Activated B cell treated with CpG ODN at 0.5 μM for 24 hours (primary cell): Measurements from ENCODE around the gene KLRK1. TPM values are rescaled to one million over a fixed set of nuclear protein-coding genes. Genes with fewer than 3 reads are reported as not detected.

Experiments
- ATAC-seq: fragments of 200-7000 bp; cut with Tn5 transposase; one replicate; pipeline ENCODE4 v1.10.0; 2021; ENCODE audit warnings: low read depth, mild to moderate bottlenecking, moderate library complexity
- CTCF ChIA-PET: fragments of 350-600 bp; sonication (Branson Sonifier 250); formaldehyde crosslinking; loops from one replicate; lab custom pipeline; 2021; ENCODE audit warnings: antibody characterized with exemption; lab: Charles Lee
- POLR2A ChIA-PET: fragments of 350-600 bp; sonication (Branson Sonifier 250); formaldehyde crosslinking; loops from one replicate; lab custom pipeline; 2021; ENCODE audit warnings: antibody characterized with exemption; lab: Charles Lee
- DNase-seq: peaks from one replicate; pipeline ENCODE4 v3.0.0; 2022
- H3K27ac Mint-ChIP-seq: one replicate; pipeline ENCODE4 v1.8.0; 2020; ENCODE audit warnings: mixed read lengths
- H3K27me3 Mint-ChIP-seq: one replicate; pipeline ENCODE4 v1.8.0; 2021; ENCODE audit warnings: mixed read lengths
- H3K36me3 Mint-ChIP-seq: one replicate; pipeline ENCODE4 v1.8.0; 2021; ENCODE audit warnings: low read depth, mixed read lengths
- H3K4me1 Mint-ChIP-seq: one replicate; pipeline ENCODE4 v1.8.0; 2021; ENCODE audit warnings: mixed read lengths
- H3K4me3 Mint-ChIP-seq: one replicate; pipeline ENCODE4 v1.8.0; 2020; ENCODE audit warnings: mild to moderate bottlenecking, mixed read lengths
- H3K9me3 Mint-ChIP-seq: one replicate; pipeline ENCODE4 v1.8.0; 2020; ENCODE audit warnings: mixed read lengths
- CTCF ChIP-seq: fragments of 200-600 bp; IDR thresholded peaks from one replicate; pipeline ENCODE4 v1.8.0; 2022; ENCODE audit warnings: antibody characterized with exemption, mild to moderate bottlenecking
- intact Hi-C: fragments of 100-400 bp; cut with micrococcal nuclease; formaldehyde crosslinking; loops from one replicate; pipeline ENCODE4 v1.15.1; 2024
- total RNA-seq: library from RNA; stranded (reverse); gene quantifications from 2 replicates; pipeline ENCODE4 v1.2.3, GENCODE V29; 2022

Gene KLRK1
- total RNA-seq, 1 donor from 2014 or later: 0.98 TPM

- H3K9me3 Mint-ChIP-seq: peaks cover 3% of the 10 kb centered on the region
- no peak within 1 kb of the TSS for H3K27ac Mint-ChIP-seq
- POLR2A ChIA-PET: no interaction called here
- ATAC-seq (no peak), DNase-seq (no peak)
- H3K4me3 Mint-ChIP-seq: no peak within 1 kb of the TSS
- peaks cover 3% of the 10 kb centered on the region for H3K27me3 Mint-ChIP-seq
- CTCF ChIA-PET: no interaction called here
- H3K4me1 Mint-ChIP-seq: peaks cover 8% of the 10 kb centered on the region
- H3K36me3 Mint-ChIP-seq: no peaks in the 10 kb centered on the region
- intact Hi-C loops: no loop called here
- TF ChIP-seq CTCF: no peak
Measured at GRCh38 chr12:10409392-10409791, 19.6 kb upstream of the KLRK1 start, which contains the start of gene KLRC4. KLRC4 (minus strand) TSS chr12:10409757; CDS start chr12:10409575, 182 bp downstream.

- no peaks in the 10 kb centered on the region for H3K36me3 Mint-ChIP-seq
- H3K27ac Mint-ChIP-seq: no peak overlapping the region
- peaks cover 8% of the 10 kb centered on the region for H3K4me1 Mint-ChIP-seq
- H3K9me3 Mint-ChIP-seq: peaks cover 3% of the 10 kb centered on the region
- peaks cover 2% of the 10 kb centered on the region for H3K27me3 Mint-ChIP-seq
- intact Hi-C loops: no loop called here
- DNase-seq (no peak), ATAC-seq (no peak)
- H3K4me3 Mint-ChIP-seq: no peak overlapping the region
- no peak for TF ChIP-seq CTCF
- ChIA-PET CTCF (no interaction called here), POLR2A (no interaction called here)
Measured at GRCh38 chr12:10408842-10409241, 19.0 kb upstream of the KLRK1 start.

GRCh38 chr12:10406725-10407124, 16.9 kb upstream of the KLRK1 start:
- no peak for DNase-seq
- ChIA-PET POLR2A (no interaction called here), CTCF (no interaction called here)
- H3K27me3 Mint-ChIP-seq: no peaks in the 10 kb centered on the region
- H3K27ac Mint-ChIP-seq: no peak overlapping the region
- no peaks in the 10 kb centered on the region for H3K36me3 Mint-ChIP-seq
- peaks cover 8% of the 10 kb centered on the region for H3K4me1 Mint-ChIP-seq
- intact Hi-C loops: no loop called here
- peaks cover 3% of the 10 kb centered on the region for H3K9me3 Mint-ChIP-seq
- no peak for ATAC-seq
- no peak overlapping the region for H3K4me3 Mint-ChIP-seq
- no peak for TF ChIP-seq CTCF

- TF ChIP-seq CTCF: no peak
- H3K4me1 Mint-ChIP-seq: peaks cover 6% of the 10 kb centered on the region
- POLR2A ChIA-PET: no interaction called here
- no peak overlapping the region for H3K4me3 Mint-ChIP-seq
- ATAC-seq (no peak), DNase-seq (no peak)
- H3K9me3 Mint-ChIP-seq: peaks cover 3% of the 10 kb centered on the region
- no peaks in the 10 kb centered on the region for H3K36me3 Mint-ChIP-seq
- intact Hi-C loops: no loop called here
- CTCF ChIA-PET: no interaction called here
- no peak overlapping the region for H3K27ac Mint-ChIP-seq
- H3K27me3 Mint-ChIP-seq: peaks cover 2% of the 10 kb centered on the region
Measured at GRCh38 chr12:10405294-10405693, 15.5 kb upstream of the KLRK1 start.

- DNase-seq: no peak
- intact Hi-C loops: no loop called here
- ChIA-PET CTCF (no interaction called here), POLR2A (no interaction called here)
- ATAC-seq: no peak
- TF ChIP-seq CTCF: no peak
- peaks cover 3% of the 10 kb centered on the region for H3K9me3 Mint-ChIP-seq
- H3K27ac Mint-ChIP-seq: no peak overlapping the region
- H3K36me3 Mint-ChIP-seq: no peaks in the 10 kb centered on the region
- H3K4me3 Mint-ChIP-seq: no peak overlapping the region
- H3K27me3 Mint-ChIP-seq: peaks cover 5% of the 10 kb centered on the region
- H3K4me1 Mint-ChIP-seq: peaks cover 6% of the 10 kb centered on the region
Measured at GRCh38 chr12:10404798-10405197, 15.0 kb upstream of the KLRK1 start.
